CD14-positive monocyte (primary cell): Measurements from ENCODE around the gene TEX13B. TPM values are rescaled to one million over a fixed set of nuclear protein-coding genes. Genes with fewer than 3 reads are reported as not detected.
A peak's percentile ranks its signal among the peaks of the same experiment; 100 is the strongest.

Experiments used
- DNase-seq, 3 donors: peaks; one replicate each; pipeline ENCODE4 v3.0.0-alpha.2; 2011 to 2022
- H2AFZ ChIP-seq: 2 replicates; pipeline ENCODE4 v1.6.0; 2012; ENCODE audit warnings: mild to moderate bottlenecking, low read depth, low read length, inconsistent platforms; ENCODE audit not compliant: insufficient read depth, poor library complexity, severe bottlenecking
- H3K27ac ChIP-seq, 2 donors: 1 replicate in 1 of 2; 2 replicates in 1 of 2; pipeline ENCODE4 v1.5.1; 2012 to 2013; ENCODE audit warnings: low read length in 2 of 2, control low read depth in 1 of 2, inconsistent platforms in 1 of 2, low read depth in 1 of 2, mild to moderate bottlenecking in 1 of 2
- H3K27me3 ChIP-seq, 2 donors: one replicate each; pipeline versions ENCODE4 v1.6.0 to v1.6.1; 2011 to 2013; ENCODE audit warnings: low read length in 2 of 2; ENCODE audit not compliant: control insufficient read depth in 2 of 2, insufficient read depth in 2 of 2
- H3K36me3 ChIP-seq, 2 donors: replicated peaks in 1 of 2; 1 replicate in 1 of 2; 2 replicates in 1 of 2; pipeline versions ENCODE4 v1.5.1 to v1.6.1; 2012 to 2013; ENCODE audit warnings: low read length in 2 of 2, control low read depth in 1 of 2, inconsistent platforms in 1 of 2, mild to moderate bottlenecking in 1 of 2; ENCODE audit not compliant: insufficient read depth in 2 of 2, control insufficient read depth in 1 of 2
- H3K4me1 ChIP-seq, 2 donors: 1 replicate in 1 of 2; 2 replicates in 1 of 2; pipeline versions ENCODE4 v1.5.1 to v1.6.1; 2012 to 2013; ENCODE audit warnings: low read length in 2 of 2, control low read depth in 1 of 2, inconsistent platforms in 1 of 2, mild to moderate bottlenecking in 1 of 2, moderate library complexity in 1 of 2; ENCODE audit not compliant: insufficient read depth in 2 of 2, control insufficient read depth in 1 of 2
- H3K4me2 ChIP-seq: replicated peaks from 2 replicates; pipeline ENCODE3; 2012; ENCODE audit warnings: low read length, moderate library complexity, mild to moderate bottlenecking; ENCODE audit not compliant: poor library complexity, severe bottlenecking; ENCODE audit errors: extremely low read depth
- H3K4me3 ChIP-seq, 3 experiments: fragments of 200-600 bp in 1 of 3; sonication (generic) in 1 of 3; replicated peaks in 1 of 3; 1 replicate in 2 of 3; 2 replicates in 1 of 3; pipeline ENCODE4 v1.5.1; 2011 to 2013; ENCODE audit warnings: low read length in 3 of 3, mild to moderate bottlenecking in 3 of 3, control low read depth in 2 of 3, low read depth in 2 of 3, inconsistent platforms in 1 of 3, moderate library complexity in 1 of 3
- H3K79me2 ChIP-seq: 2 replicates; pipeline ENCODE4 v1.6.0; 2012; ENCODE audit warnings: mild to moderate bottlenecking, control low read depth, inconsistent platforms, low read length, moderate library complexity; ENCODE audit not compliant: insufficient read depth
- H3K9ac ChIP-seq: 2 replicates; pipeline ENCODE4 v1.6.0; 2017; ENCODE audit warnings: low read length, mild to moderate bottlenecking; ENCODE audit not compliant: insufficient read depth, poor library complexity, severe bottlenecking
- H3K9me3 ChIP-seq, 2 donors: replicated peaks in 1 of 2; 1 replicate in 1 of 2; 2 replicates in 1 of 2; pipeline versions ENCODE4 v1.5.1 to v1.6.1; 2012 to 2013; ENCODE audit warnings: low read length in 2 of 2, control low read depth in 1 of 2; ENCODE audit not compliant: control insufficient read depth in 1 of 2, insufficient read depth in 1 of 2
- H4K20me1 ChIP-seq: 2 replicates; pipeline ENCODE4 v1.6.0; 2012; ENCODE audit warnings: mild to moderate bottlenecking, low read length, control low read depth, moderate library complexity; ENCODE audit not compliant: insufficient read depth
- H3K27ac Mint-ChIP-seq, 7 donors: one replicate each; pipeline ENCODE4 v1.8.0; 2020; ENCODE audit warnings: mild to moderate bottlenecking in 7 of 7, mixed read lengths in 7 of 7, moderate library complexity in 6 of 7, inconsistent platforms in 2 of 7
- H3K27me3 Mint-ChIP-seq, 3 donors: one replicate each; pipeline ENCODE4 v1.8.0; 2021 to 2022; ENCODE audit warnings: low read depth in 3 of 3, mild to moderate bottlenecking in 3 of 3, mixed read lengths in 3 of 3, moderate library complexity in 3 of 3, inconsistent platforms in 1 of 3
- H3K36me3 Mint-ChIP-seq, 2 donors: one replicate each; pipeline ENCODE4 v1.8.0; 2020; ENCODE audit warnings: mixed read lengths in 2 of 2, inconsistent platforms in 1 of 2, mild to moderate bottlenecking in 1 of 2
- H3K4me1 Mint-ChIP-seq: one replicate; pipeline ENCODE4 v1.8.0; 2020; ENCODE audit warnings: mild to moderate bottlenecking, mixed read lengths
- H3K4me3 Mint-ChIP-seq, 2 donors: one replicate each; pipeline ENCODE4 v1.8.0; 2020; ENCODE audit warnings: mild to moderate bottlenecking in 2 of 2, mixed read lengths in 2 of 2, moderate library complexity in 1 of 2
- H3K9me3 Mint-ChIP-seq, 7 donors: one replicate each; pipeline ENCODE4 v1.8.0; 2020 to 2022; ENCODE audit warnings: mixed read lengths in 7 of 7, mild to moderate bottlenecking in 6 of 7, moderate library complexity in 6 of 7, inconsistent platforms in 2 of 7
- CTCF ChIP-seq: fragments of 200-600 bp; IDR thresholded peaks from one replicate; pipeline ENCODE4 v1.8.0; 2022; ENCODE audit warnings: antibody characterized with exemption, mild to moderate bottlenecking
- WGBS: methylation state at CpG from one replicate; pipeline ENCODE4 v1.1.5; 2013; ENCODE audit warnings: missing lambda C conversion rate; ENCODE audit not compliant: insufficient coverage; 5-methylcytosine and 5-hydroxymethylcytosine counted together
- intact Hi-C, 2 donors: fragments of 100-400 bp; cut with micrococcal nuclease; formaldehyde crosslinking; loops; one replicate each; pipeline versions ENCODE4 v1.15.0 to v1.15.1; 2023
- polyA plus RNA-seq, 3 donors: library from polyadenylated mRNA; depleted of rRNA in 1 of 3; unstranded in 2 of 3; stranded (reverse) in 1 of 3; fragments of 300-500 nt in 2 of 3; fragments of >200 nt in 1 of 3; fragmentation: Illumina TruSeq in 2 of 3; gene quantifications; 1 replicate in 2 of 3; 2 replicates in 1 of 3; pipeline ENCODE4 v1.2.3, GENCODE V29; 2012 to 2021

The TEX13B gene
- polyA plus RNA-seq, 3 donors: not detected

GRCh38 chrX:108020631-108021030, 38.5 kb upstream of the TEX13B start:
- no peaks in the 10 kb centered on the region for H3K36me3 Mint-ChIP-seq
- H4K20me1 ChIP-seq: no peaks in the 10 kb centered on the region
- H3K4me3 ChIP-seq: no peak overlapping the region
- H3K4me1 Mint-ChIP-seq: peaks cover 8% of the 10 kb centered on the region
- no peak overlapping the region for H3K4me2 ChIP-seq
- H3K4me1 ChIP-seq: no peaks in the 10 kb centered on the region
- no peak overlapping the region for H3K9ac ChIP-seq
- no peaks in the 10 kb centered on the region for H3K9me3 ChIP-seq
- intact Hi-C loops: no loop called here
- peak in 2 of 3 donors; percentile 0 to 13 for DNase-seq
- no peak overlapping the region for H3K27ac Mint-ChIP-seq
- H3K27me3 Mint-ChIP-seq: peaks cover 0 to 4% (median 3%) of the 10 kb centered on the region in 3 donors
- no peak overlapping the region for H3K4me3 Mint-ChIP-seq
- no peak overlapping the region for H3K27ac ChIP-seq
- peaks cover 0 to under 1% (median 0%) of the 10 kb centered on the region in 7 donors for H3K9me3 Mint-ChIP-seq
- H3K36me3 ChIP-seq: no peaks in the 10 kb centered on the region
- 0% methylated on average over 1 of the region's 2 CpGs for WGBS
- no peaks in the 10 kb centered on the region for H3K79me2 ChIP-seq
- no peak overlapping the region for H2AFZ ChIP-seq
- H3K27me3 ChIP-seq: peaks cover 0 to 3% of the 10 kb centered on the region in 2 donors
- TF ChIP-seq CTCF: peak; percentile 22

GRCh38 chrX:108019382-108019875, 37.3 kb upstream of the TEX13B start:
- H3K36me3 ChIP-seq: no peaks in the 10 kb centered on the region
- no peak overlapping the region for H3K4me3 ChIP-seq
- no peak overlapping the region for H3K27ac ChIP-seq
- peaks cover 0 to 10% (median 2%) of the 10 kb centered on the region in 7 donors for H3K9me3 Mint-ChIP-seq
- H3K4me1 ChIP-seq: no peaks in the 10 kb centered on the region
- H3K4me3 Mint-ChIP-seq: no peak overlapping the region
- H3K36me3 Mint-ChIP-seq: no peaks in the 10 kb centered on the region
- no peaks in the 10 kb centered on the region for H3K9me3 ChIP-seq
- intact Hi-C loops: no loop called here
- peaks cover 8% of the 10 kb centered on the region for H3K4me1 Mint-ChIP-seq
- H3K27ac Mint-ChIP-seq: no peak overlapping the region
- no peak overlapping the region for H2AFZ ChIP-seq
- no peak for TF ChIP-seq CTCF
- H3K79me2 ChIP-seq: no peaks in the 10 kb centered on the region
- no peak for DNase-seq
- H3K4me2 ChIP-seq: no peak overlapping the region
- H3K27me3 ChIP-seq: peaks cover 0 to 3% of the 10 kb centered on the region in 2 donors
- H4K20me1 ChIP-seq: no peaks in the 10 kb centered on the region
- no peak overlapping the region for H3K9ac ChIP-seq
- H3K27me3 Mint-ChIP-seq: peaks cover 0 to 3% (median 2%) of the 10 kb centered on the region in 3 donors
- WGBS: 0% methylated on average over 1 of the region's 3 CpGs
